Skeletal muscle tissue (tissue), 4 donors: ENCODE measurements around the gene SMARCA4. TPM values are rescaled to one million over a fixed set of nuclear protein-coding genes. Genes with fewer than 3 reads are reported as not detected.
"Not testable (repeated sequence)": the region's sequence is repeated elsewhere in the genome, so short reads cannot be mapped to it uniquely, and the experiment has no call there.

Experiments used
- H3K27ac ChIP-seq: one replicate; pipeline ENCODE4 v1.7.0; 2013; ENCODE audit warnings: mild to moderate bottlenecking, low read depth, low read length, inconsistent platforms
- H3K27me3 ChIP-seq, 3 donors: one replicate each; pipeline ENCODE4 v1.7.0; 2013; ENCODE audit warnings: low read length in 3 of 3; ENCODE audit not compliant: control insufficient read depth in 3 of 3, insufficient read depth in 3 of 3
- H3K36me3 ChIP-seq, 3 donors: one replicate each; pipeline ENCODE4 v1.7.0; 2013; ENCODE audit warnings: low read length in 3 of 3; ENCODE audit not compliant: control insufficient read depth in 3 of 3, insufficient read depth in 3 of 3
- H3K4me1 ChIP-seq, 3 donors: one replicate each; pipeline ENCODE4 v1.7.0; 2013; ENCODE audit warnings: low read length in 3 of 3, mild to moderate bottlenecking in 3 of 3; ENCODE audit not compliant: control insufficient read depth in 3 of 3, insufficient read depth in 3 of 3
- H3K4me3 ChIP-seq, 3 donors: one replicate each; pipeline ENCODE4 v1.7.0; 2013; ENCODE audit warnings: low read length in 3 of 3
- H3K9ac ChIP-seq, 3 donors: one replicate each; pipeline ENCODE4 v1.7.0; 2013; ENCODE audit warnings: low read length in 3 of 3, mild to moderate bottlenecking in 3 of 3, moderate library complexity in 2 of 3, low read depth in 1 of 3
- H3K9me3 ChIP-seq, 3 donors: one replicate each; pipeline ENCODE4 v1.7.0; 2013; ENCODE audit warnings: low read length in 3 of 3; ENCODE audit not compliant: control insufficient read depth in 3 of 3
- total RNA-seq: library from RNA; depleted of rRNA; stranded (reverse); fragments of >200 nt; gene quantifications from one replicate; pipeline ENCODE4 v1.2.3, GENCODE V29; 2014
- donor health status: Osteomylitis.

SMARCA4 gene
- total RNA-seq, 1 donor from 2014 or later, result 58.5 TPM

- peaks cover 14 to 25% (median 24%) of the 10 kb centered on the region in 3 donors for H3K4me1 ChIP-seq
- H3K27ac ChIP-seq, result peak overlapping the region; percentile 96
- not testable (repeated sequence) for H3K36me3 ChIP-seq, H3K9me3 ChIP-seq, H3K27me3 ChIP-seq
- H3K4me3 ChIP-seq, result peak overlapping the region; percentile 85 to 91 (median 89)
- H3K9ac ChIP-seq, result peak overlapping the region in 2 of 3 donors; percentile 92 to 97
Measured at GRCh38 chr19:10959277-10959968, 1.4 kb upstream of the SMARCA4 start.

- H3K36me3 ChIP-seq, result no peaks in the 10 kb centered on the region
- peaks cover 21 to 36% (median 32%) of the 10 kb centered on the region in 3 donors for H3K4me1 ChIP-seq
Measured at GRCh38 chr19:10961073-10961860, 437 bp downstream of the SMARCA4 start.

GRCh38 chr19:10962863-10963262, 2.0 kb downstream of the SMARCA4 start:
- no peak overlapping the region for H3K4me3 ChIP-seq
- peaks cover 21 to 36% (median 32%) of the 10 kb centered on the region in 3 donors for H3K4me1 ChIP-seq
- peak overlapping the region in 1 of 3 donors; percentile 8 for H3K9ac ChIP-seq
- no peaks in the 10 kb centered on the region for H3K27me3 ChIP-seq
- H3K27ac ChIP-seq, result no peak overlapping the region
- H3K9me3 ChIP-seq, result no peaks in the 10 kb centered on the region
- H3K36me3 ChIP-seq, result no peaks in the 10 kb centered on the region

More at GRCh38 chr19:10961073-10961860, 437 bp downstream of the SMARCA4 start:
- peak overlapping the region; percentile 72 to 90 (median 90) for H3K4me3 ChIP-seq
- H3K27me3 ChIP-seq, result no peaks in the 10 kb centered on the region
- H3K27ac ChIP-seq, result peak overlapping the region; percentile 96
- peak overlapping the region; percentile 85 to 92 (median 90) for H3K9ac ChIP-seq
- H3K9me3 ChIP-seq, result no peaks in the 10 kb centered on the region

- Histone ChIP-seq H3K9ac (no peak overlapping the region), H3K27ac (no peak overlapping the region), H3K27me3 (no peaks in the 10 kb centered on the region), H3K36me3 (no peaks in the 10 kb centered on the region), H3K4me3 (no peak overlapping the region), H3K9me3 (no peaks in the 10 kb centered on the region), H3K4me1 (peaks cover 25 to 43% (median 32%) of the 10 kb centered on the region in 3 donors)
Measured at GRCh38 chr19:10963865-10964264, 3.0 kb downstream of the SMARCA4 start.

- Histone ChIP-seq H3K27me3 (no peaks in the 10 kb centered on the region), H3K9ac (no peak overlapping the region), H3K4me1 (peaks cover 25 to 39% (median 31%) of the 10 kb centered on the region in 3 donors), H3K36me3 (no peaks in the 10 kb centered on the region), H3K27ac (no peak overlapping the region), H3K4me3 (no peak overlapping the region), H3K9me3 (no peaks in the 10 kb centered on the region)
Measured at GRCh38 chr19:10964903-10965302, 4.1 kb downstream of the SMARCA4 start.

- Histone ChIP-seq H3K4me1 (peaks cover 25 to 39% (median 26%) of the 10 kb centered on the region in 3 donors), H3K36me3 (no peaks in the 10 kb centered on the region), H3K27me3 (no peaks in the 10 kb centered on the region), H3K9me3 (no peaks in the 10 kb centered on the region), H3K9ac (no peak overlapping the region), H3K27ac (no peak overlapping the region), H3K4me3 (no peak overlapping the region)
Measured at GRCh38 chr19:10965398-10965797, 4.6 kb downstream of the SMARCA4 start.

GRCh38 chr19:10966809-10967208, 6.0 kb downstream of the SMARCA4 start:
- Histone ChIP-seq H3K9me3 (no peaks in the 10 kb centered on the region), H3K4me3 (no peak overlapping the region), H3K36me3 (no peaks in the 10 kb centered on the region), H3K4me1 (peaks cover 25 to 35% (median 25%) of the 10 kb centered on the region in 3 donors), H3K27ac (no peak overlapping the region), H3K27me3 (no peaks in the 10 kb centered on the region), H3K9ac (no peak overlapping the region)

GRCh38 chr19:10968527-10969135, 7.8 kb downstream of the SMARCA4 start:
- H3K4me3 ChIP-seq, result no peak overlapping the region
- H3K9me3 ChIP-seq, result no peaks in the 10 kb centered on the region
- no peaks in the 10 kb centered on the region for H3K36me3 ChIP-seq
- H3K4me1 ChIP-seq, result peaks cover 8 to 21% (median 13%) of the 10 kb centered on the region in 3 donors
- H3K9ac ChIP-seq, result peak overlapping the region in 1 of 3 donors; percentile 33
- no peaks in the 10 kb centered on the region for H3K27me3 ChIP-seq
- no peak overlapping the region for H3K27ac ChIP-seq

- Histone ChIP-seq H3K9me3 (no peaks in the 10 kb centered on the region), H3K4me1 (peaks cover 8 to 23% (median 13%) of the 10 kb centered on the region in 3 donors), H3K36me3 (no peaks in the 10 kb centered on the region), H3K9ac (no peak overlapping the region), H3K27ac (no peak overlapping the region), H3K4me3 (no peak overlapping the region), H3K27me3 (no peaks in the 10 kb centered on the region)
Measured at GRCh38 chr19:10971107-10971726, 10.4 kb downstream of the SMARCA4 start.
